GM13976 (cell line): Measurements from ENCODE around the gene ZSWIM9.

Experiments
- DNase-seq: peaks from one replicate; pipeline ENCODE4 v3.0.0; 2012; ENCODE audit warnings: low spot score
- CTCF ChIP-seq: IDR thresholded peaks from 2 replicates; pipeline ENCODE4 v1.5.1; 2012; ENCODE audit warnings: borderline replicate concordance, mild to moderate bottlenecking; ENCODE audit not compliant: insufficient read depth; ENCODE audit errors: extremely low read depth, missing control alignments, control extremely low read depth
- in situ Hi-C: fragments of 300-500 bp; cut with MboI; formaldehyde crosslinking; loops from one replicate; pipeline ENCODE4 v1.12.0; 2022; ENCODE audit warnings: low sequenced_read_pairs, mixed read lengths, inconsistent platforms; ENCODE audit not compliant: unreplicated experiment

Gene ZSWIM9

GRCh38 chr19:48190885-48191284 is 20.4 kb downstream of the ZSWIM9 start:
- in situ Hi-C loops: no loop called here
- TF ChIP-seq CTCF: no peak
- DNase-seq: no peak

GRCh38 chr19:48192750-48193149 is 22.3 kb downstream of the ZSWIM9 start:
- no peak for TF ChIP-seq CTCF
- in situ Hi-C loops: no loop called here
- no peak for DNase-seq

- in situ Hi-C loops: no loop called here
- DNase-seq: peak; percentile 56
- peak; percentile 10 for TF ChIP-seq CTCF
Measured at GRCh38 chr19:48194041-48194843, 23.8 kb downstream of the ZSWIM9 start.

GRCh38 chr19:48194844-48195830 is 24.7 kb downstream of the ZSWIM9 start:
- no peak for DNase-seq
- no peak for TF ChIP-seq CTCF
- in situ Hi-C loops: no loop called here

- DNase-seq: no peak
- no peak for TF ChIP-seq CTCF
- in situ Hi-C loops: no loop called here
Measured at GRCh38 chr19:48196321-48196763, 25.9 kb downstream of the ZSWIM9 start.

- in situ Hi-C loops: no loop called here
- DNase-seq: no peak
- no peak for TF ChIP-seq CTCF
Measured at GRCh38 chr19:48196933-48197665, 26.6 kb downstream of the ZSWIM9 start.
